GM19438 (cell line): ENCODE data around the gene PLAAT5.
"Not testable (repeated sequence)": the region's sequence is repeated elsewhere in the genome, so short reads cannot be mapped to it uniquely, and the experiment has no call there.

Experiments
- ATAC-seq: cut with Tn5 transposase; IDR thresholded peaks from one replicate; pipeline ENCODE4 v1.9.1; 2021; ENCODE audit warnings: low read depth; ENCODE audit not compliant: unreplicated experiment

PLAAT5 gene, protein sequence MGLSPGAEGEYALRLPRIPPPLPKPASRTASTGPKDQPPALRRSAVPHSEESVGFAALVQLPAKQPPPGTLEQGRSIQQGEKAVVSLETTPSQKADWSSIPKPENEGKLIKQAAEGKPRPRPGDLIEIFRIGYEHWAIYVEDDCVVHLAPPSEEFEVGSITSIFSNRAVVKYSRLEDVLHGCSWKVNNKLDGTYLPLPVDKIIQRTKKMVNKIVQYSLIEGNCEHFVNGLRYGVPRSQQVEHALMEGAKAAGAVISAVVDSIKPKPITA

DNA sequence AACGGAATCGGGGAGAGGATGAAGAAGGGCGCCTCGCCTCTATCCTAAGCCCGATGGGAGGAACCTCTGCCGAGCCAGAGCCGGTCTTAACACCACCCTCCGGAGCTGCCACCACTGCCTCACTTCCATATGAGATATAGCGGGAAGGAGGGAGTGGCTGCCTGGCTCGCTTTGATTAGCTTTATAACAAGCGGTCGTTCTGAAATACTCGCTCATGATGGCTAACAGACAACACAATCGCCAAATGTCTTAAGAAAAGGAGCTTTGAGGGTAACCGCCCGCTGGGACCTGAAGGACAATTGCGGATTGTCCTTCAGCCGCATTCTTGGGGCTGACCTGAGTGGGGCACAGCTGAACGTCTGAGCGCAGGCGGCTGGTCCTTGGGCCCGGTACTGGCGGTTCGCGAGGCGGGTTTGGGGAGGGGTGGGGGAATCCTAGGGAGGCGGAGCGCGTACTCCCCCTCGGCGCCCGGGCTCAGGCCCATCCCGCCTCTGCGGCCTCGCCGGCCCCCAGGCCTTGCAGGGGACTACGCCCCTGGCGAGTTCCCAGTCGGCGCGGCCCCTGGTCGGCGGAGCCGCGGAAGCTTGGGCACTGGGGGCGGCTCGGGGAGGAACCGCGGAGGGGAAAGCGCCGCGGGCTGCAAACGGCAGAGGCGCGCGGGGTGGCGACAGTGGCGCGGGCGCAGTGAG, at the start of gene PLAAT5:
Gene PLAAT5 (minus strand): TSS at position 617 of the 689 bp plus-strand sequence. CDS start 133 bp downstream, at position 484.
- ATAC-seq = no peak

DNA sequence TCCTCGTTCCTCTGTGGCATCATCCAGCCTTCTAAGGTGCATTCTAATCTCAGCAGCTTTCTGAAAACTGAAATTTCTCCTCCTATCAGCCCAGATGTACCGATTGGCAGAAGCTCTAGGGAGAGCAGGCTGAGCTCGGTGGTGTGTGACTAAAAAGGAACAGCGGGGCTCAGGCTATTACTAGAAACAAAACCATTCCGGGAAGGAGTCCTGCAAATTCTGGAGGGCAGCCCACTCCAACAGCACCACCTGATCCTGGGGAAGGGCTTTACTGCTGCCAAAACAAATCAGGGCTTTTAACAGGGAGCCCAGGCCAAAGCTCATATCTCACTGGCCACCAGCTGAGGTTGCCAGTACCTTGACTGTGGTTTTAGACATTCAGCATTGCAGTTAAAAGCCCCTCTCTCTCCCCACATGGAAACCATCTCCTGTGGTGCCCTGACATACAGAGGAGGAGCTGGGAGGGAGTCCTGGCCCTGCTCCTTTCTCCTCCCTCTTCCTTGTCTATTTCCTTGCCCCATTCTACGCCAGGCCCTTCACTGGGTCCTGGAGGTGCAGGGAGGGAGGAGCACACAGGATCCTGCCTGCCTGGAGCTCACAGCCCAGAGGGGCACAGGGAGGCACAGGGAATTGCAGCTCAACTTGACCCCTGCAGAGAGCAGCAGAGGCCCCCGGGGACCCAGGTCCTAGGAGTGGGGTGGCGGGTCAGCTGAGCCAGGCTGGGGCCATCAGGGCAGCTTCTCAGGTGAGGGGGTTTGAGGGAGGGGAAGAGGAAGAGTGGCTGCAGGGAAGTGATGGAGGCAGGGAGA, 46.5 kb upstream of the PLAAT5 start:
- ATAC-seq = no peak

DNA sequence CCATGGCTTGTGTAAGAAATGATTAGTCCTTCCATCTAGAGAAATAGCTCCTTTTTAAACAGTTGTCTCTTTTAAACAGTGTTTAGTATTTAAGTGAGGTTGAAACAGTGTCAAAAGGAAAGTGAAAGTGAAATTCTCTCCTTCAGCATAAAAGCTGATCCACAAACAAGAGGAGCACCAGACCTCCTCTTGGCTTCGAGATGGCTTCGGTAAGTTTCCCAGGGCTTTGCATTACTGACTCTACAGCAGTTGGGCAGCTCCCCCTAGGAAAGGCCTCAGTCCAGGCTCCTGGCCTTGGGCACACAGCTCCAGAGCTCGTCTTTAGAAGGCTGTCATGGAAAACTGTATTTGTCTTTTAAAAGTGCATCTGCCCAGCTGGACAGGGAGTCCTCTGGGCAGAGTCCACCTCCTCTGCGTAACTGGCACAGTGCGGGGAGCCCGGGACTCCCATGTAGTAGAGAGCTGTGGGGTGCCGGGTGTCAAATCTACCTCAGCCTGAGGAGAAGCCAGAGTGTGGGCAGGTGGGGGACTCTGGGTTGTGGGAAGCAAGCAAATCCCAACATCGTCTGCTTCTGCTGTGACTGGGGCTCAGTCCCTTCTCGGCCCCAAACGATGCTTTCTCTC, 45.8 kb upstream of the PLAAT5 start, which contains the start of gene PLAAT4:
Gene PLAAT4 (plus strand): TSS at position 140 of the 624 bp plus-strand sequence. CDS start 61 bp downstream, at position 201.
- no peak for ATAC-seq

DNA sequence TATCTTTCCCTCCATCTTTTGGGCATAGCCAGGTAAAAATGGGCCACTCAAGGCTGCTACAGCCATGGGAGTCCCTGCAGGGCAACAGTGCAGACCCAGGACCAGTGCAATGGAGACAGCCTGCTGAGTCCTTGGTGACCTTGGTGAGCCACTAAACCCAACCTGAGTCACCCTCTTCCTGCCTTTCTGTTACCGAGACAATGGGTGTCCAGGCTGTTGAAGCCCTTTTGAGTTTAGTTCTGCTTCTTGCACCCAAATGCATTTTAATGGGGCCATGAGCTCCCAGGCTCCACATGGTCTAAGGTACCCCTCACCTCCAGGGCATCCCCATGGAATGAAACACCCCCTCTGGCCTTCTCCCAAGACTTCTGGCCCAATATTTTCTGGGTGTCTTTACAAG, 44.8 kb upstream of the PLAAT5 start:
- ATAC-seq = no peak

DNA sequence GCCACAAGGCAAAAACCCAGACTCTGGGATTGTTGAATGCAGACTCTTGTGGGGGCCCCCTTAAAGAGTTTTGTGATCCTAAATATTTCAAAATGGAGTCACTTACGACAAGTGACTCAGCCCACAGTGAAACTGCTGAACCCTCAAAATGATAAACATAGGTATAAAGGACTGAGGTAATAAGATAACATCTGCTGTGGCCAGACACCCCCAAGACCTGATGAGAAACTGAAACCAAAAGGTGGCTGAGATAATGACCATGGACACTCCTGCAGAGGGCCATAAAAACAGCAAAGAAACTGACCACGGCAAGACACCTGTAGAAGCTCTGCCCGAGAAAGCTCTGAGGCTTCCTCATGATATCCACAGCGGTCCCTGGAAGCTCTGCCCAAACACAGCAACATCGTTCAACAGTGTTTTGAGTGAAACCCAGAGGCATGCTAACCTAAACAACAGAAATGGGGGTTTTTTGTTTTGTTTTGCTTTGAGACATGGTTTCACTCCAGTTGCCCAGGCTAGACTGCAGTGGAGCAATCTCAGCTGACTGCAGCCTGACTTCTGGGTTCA, 44.0 kb upstream of the PLAAT5 start:
- no peak for ATAC-seq

DNA sequence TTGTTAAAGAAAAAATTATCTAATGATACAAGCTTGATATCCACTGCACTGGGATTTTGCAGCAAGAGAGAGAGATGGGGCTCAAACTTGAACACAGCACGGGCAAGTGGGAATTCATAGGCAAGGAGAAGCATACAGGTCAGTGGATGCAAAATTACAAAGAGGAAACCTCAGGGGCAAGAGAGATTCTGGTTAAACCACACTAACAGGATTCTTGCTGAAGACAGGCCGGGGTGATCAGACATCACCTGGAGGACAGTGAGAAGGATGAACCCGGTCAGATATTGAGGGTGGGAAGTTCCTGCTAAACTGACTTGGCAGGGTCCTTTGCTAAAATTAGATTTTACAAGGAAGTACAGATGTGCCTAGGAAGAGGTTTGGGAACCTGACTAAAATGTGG, 43.1 kb upstream of the PLAAT5 start:
- no peak for ATAC-seq

DNA sequence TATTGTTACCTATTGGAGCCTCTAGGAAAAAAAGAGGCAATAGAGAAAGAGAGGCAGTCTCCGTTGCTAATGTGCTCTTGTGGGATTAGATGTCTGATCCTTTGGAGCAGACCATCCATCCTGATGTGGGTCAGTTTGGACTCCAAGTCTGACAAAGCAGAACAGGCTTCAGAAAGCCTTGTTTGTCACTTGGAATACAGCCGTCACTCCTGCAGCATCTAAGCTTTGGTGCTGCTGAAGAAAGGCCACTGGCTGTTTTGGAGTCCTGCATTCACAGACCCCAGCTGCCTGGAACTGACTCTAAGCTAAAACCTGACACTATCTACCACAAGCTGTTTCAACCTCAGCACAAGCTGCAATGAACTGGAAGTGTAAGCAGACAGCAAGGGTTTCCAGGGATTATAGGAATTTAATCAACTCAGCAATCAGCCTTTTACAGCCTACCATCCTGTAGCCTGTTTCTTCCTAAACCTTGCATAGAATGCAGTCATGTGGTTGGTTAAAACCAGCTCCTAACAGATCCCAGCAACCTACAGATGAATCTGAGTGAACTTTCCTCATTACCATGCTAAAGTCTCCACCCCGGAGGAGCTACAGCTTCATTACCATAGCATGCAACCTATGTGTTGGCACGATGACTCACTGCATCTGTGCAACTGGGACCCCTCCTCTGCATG, 42.0 kb upstream of the PLAAT5 start:
- ATAC-seq = no peak

DNA sequence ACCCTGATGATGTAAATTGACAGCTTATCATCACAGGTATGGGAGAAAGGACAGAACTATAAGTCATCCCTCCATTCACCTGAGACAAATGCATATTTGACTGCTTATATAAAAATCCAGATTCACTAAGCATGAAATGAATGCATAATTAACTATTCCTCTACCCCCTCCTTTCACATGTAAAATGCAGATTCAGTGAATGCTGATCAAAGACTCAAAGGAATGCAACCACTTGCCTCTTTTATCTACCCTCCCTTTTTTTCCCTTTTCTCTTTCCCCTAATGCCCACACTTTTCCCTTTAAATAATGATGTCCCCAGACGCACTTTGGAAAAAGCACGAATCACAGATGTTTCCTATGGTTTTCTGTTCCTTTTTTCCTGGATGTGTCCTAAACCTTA, 41.1 kb upstream of the PLAAT5 start:
- ATAC-seq = no peak

DNA sequence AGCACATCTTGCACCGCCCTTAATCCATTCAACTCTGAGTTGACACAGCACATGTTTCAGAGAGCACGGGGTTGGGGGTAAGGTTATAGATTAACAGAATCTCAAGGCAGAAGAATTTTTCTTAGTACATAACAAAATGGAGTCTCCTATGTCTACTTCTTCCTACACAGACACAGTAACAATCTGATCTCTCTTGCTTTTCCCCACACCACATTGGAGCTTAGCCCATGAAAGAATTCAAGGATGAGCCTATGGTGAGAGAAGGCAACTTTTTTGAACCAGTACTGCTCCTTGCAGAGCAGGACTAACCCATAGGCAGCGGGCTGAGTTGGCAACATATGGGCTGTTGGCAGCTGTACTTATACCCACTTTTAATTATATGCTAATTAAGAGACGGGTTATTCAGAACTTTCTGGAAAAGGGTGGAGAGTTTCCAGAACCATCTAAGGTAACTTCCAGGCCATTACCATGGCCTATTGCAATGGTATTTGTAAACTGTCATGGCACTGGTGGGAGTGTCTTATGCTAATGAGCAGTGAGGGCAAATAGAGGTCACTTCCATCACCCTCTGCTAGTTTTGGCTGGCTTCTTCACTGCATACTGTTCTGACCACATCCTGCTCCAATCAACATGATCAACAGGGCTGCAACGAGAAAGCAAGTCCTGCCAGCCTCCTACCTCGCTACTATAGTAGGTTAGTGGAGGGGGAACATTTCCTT, 40.3 kb upstream of the PLAAT5 start:
- peak; percentile 86 for ATAC-seq

DNA sequence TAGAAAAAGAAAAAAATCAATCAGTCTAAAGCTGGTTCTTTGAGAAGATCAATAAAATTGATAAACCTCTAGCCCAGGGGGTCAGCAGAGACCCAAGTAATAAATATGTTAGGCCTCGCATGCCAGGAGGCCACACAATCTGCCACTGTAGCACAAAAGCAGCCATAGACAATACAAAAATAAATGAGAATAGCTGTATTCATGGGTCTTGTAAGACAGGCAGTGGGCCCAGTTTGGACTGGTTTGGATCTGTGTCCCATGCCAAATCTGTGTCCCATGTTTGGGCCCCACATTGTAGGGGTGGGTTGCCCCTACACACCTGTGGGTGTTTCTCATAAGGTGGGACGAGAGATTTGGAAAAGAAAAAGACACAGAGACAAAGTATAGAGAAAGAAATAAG, 39.1 kb upstream of the PLAAT5 start:
- ATAC-seq = no peak

DNA sequence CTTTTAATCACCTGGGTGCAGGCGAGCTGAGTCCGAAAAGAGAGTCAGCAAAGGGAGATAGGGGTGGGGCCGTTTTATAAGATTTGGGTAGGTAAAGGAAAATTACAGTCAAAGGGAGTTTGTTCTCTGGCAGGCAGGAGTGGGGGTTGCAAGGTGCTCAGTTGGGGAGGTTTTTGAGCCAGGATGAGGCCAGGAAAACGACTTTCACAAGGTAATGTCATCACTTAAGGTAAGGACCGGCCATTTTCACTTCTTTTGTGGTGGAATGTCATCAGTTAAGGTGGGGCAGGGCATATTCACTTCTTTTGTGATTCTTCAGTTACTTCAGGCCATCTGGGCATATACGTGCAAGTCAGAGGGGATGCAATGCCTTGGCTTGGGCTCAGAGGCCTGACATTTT, 38.4 kb upstream of the PLAAT5 start:
- ATAC-seq = not testable (repeated sequence)

DNA sequence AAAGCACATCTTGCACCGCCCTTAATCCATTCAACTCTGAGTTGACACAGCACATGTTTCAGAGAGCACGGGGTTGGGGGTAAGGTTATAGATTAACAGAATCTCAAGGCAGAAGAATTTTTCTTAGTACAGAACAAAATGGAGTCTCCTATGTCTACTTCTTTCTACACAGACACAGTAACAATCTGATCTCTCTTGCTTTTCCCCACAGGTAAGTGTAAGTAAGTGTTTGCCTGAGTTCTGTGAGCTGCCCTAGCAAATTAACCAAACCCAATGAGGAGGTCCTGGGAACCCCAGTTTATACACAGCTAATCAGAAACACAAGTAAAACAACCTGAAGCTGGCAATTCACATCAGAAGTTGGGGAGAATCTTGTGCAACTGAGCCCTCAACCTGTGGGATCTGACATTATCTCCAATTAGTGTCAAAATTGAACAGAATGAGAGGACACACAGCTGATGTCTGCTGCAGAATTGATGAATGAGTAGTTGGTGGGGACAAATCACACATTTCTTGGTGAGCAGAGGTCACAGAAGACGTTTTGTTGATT, 37.8 kb upstream of the PLAAT5 start:
- ATAC-seq = not testable (repeated sequence)

DNA sequence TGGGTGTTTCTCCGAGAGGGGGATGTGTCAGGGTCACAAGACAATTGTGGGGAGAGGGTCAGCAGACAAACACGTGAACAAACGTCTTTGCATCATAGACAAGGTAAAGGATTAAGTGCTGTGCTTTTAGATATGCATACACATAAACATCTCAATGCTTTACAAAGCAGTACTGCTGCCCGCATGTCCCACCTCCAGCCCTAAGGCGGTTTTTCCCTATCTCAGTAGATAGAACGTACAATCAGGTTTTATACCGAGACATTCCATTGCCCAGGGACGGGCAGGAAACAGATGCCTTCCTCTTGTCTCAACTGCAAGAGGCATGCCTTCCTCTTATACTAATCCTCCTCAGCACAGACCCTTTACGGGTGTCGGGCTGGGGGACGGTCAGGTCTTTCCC, 37.2 kb upstream of the PLAAT5 start:
- not testable (repeated sequence) for ATAC-seq

DNA sequence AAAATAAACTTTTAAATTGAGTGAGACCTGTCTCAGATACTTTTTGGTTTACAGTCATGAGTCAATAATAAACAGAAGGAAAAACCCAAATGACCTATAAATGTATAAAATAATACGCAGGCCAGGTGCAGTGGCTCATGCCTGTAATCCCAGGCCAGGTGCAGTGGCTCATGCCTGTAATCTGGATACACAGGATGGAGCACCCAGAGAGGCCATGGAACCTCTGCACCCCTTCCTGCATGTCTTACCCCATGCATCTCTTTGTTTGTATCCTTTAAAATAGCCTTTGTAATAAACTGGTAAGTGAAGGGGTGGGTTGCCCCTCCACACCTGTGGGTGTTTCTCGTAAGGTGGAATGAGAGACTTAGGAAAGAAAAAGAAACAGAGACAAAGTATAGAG, 36.7 kb upstream of the PLAAT5 start:
- no peak for ATAC-seq

DNA sequence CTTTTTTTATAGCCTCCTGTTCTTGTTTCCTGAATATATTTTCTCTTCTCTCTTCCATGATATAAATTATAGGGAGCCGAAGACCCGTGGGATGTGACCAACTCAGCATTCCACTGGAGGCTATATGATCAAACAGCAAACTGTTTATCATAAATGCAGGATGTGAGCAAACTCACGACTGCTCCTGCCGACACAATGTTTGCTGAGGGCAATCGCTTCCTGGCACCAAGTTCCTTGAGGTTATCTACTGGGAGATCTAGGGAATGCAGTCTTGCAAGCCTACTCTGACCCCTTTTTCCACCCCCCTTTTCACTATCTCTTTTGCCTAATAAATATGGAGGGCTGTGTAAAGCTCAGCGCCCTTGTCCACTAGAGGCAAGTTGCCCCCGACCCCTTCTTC, 32.2 kb upstream of the PLAAT5 start:
- ATAC-seq = no peak

DNA sequence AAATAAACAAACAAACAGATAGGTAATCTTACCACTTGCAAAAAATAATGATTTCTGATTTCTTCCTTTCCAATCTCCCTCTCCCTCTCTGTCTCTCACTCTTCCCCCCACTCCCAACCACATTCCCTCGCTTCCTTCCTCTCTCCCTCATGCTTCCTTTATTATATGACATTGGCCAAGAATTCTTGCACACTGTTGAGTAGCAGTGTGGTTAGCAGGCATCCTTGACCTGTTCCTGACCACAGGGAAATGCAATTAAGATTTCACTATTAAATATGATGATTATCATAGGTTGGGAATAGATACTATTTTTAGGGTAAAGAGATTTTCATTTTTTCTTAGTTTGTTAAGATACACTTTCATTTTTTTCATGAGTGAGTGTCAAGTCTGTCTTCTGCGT, 30.9 kb upstream of the PLAAT5 start:
- ATAC-seq = no peak

DNA sequence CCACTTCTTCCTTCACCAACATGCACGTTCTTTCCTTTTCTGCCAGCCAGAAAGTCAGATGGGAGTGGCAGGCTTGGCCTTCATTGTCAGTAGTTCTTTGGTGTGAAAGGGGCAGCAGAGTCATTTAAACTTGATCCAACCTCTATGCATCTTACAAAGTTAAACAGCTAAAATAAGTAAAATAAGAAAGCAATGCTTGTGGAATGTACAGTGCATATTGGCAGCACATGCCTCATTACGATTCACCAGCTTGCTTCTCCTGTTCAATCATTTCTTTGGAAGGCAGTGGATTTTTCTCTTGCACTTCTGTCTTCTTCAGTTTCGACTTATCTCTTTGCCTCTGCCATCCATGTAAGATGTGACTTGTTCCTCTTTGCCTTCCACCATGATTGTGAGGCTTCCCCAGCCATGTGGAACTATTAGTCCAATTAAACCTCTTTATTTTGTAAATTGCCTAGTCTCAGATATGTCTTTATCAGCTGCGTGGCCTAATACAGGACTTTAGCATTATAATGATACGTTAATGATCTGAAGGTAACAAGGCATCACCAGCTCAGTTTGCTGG, 29.7 kb upstream of the PLAAT5 start:
- no peak for ATAC-seq

DNA sequence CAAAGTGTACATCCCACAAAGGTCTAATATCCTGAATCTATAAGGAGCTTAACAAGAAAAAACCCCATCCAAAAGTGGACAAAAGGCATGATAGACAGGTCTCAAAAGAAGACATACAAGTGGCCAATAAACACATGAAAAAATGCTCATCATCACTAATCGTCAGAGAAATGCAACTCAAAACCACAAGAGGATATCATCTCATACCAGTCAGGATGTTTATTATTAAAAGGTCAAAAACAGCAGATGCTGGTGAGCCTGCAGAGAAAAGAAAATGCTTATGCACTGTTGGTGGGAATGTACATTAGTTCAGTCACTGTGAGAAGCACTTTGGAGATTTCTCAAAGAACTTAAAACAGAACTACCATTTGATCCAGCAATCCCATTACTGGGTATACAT, 27.6 kb upstream of the PLAAT5 start:
- no peak for ATAC-seq

DNA sequence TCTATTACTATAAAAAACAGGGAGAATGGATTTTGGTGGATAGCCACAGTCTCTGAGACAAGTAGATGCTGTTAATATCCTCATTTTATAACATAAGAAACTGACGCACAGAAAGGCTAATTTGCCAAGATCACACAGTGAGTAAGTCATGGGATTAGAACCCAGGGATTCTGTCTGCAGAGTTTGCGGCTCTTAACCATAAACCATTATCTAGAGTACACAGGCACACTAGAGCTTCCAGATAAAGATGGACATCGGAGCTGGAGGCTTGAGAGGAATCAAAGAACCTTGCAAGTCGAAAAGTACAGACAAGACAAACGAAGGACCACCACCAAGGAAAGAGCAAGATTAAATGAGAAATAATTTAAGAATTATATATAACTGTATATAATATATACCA, 26.2 kb upstream of the PLAAT5 start:
- no peak for ATAC-seq
